ENCODE measurements around the gene SELE. TPM values are rescaled to one million over a fixed set of nuclear protein-coding genes. Genes with fewer than 3 reads are reported as not detected.

The SELE gene
- total RNA-seq, 2 experiments from 2014 or later, result not detected

DNA sequence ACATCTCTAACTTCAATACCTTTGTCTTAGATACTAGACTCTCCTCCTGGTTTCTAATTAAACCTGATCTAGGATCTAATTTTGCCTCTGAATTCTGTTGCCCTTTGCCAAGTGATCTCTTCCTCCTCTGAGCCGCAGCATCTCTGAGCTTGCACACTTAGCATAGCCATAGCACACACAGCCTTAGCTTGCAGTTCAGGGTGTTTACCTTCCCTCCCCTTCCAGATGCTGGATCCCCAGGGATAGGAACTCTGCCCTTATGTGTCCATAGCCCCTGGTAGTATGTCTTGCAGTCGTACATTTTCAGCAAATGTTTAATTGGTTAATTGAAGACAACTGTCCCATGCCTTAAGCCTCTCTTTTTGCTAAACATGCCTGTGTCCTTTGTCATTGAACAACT, 52.7 kb downstream of the SELE start:
- Mint-ChIP-seq H3K4me3 (peak overlapping the region; percentile 48), H3K4me1 (ENCODE audit: low read depth) (peaks cover 53% of the 10 kb centered on the region), H3K36me3 (ENCODE audit: low read depth) (no peaks in the 10 kb centered on the region), H3K27me3 (no peaks in the 10 kb centered on the region), H3K27ac (peak overlapping the region; percentile 92), H3K9me3 (no peaks in the 10 kb centered on the region)
- TF ChIP-seq, protein P1, sequence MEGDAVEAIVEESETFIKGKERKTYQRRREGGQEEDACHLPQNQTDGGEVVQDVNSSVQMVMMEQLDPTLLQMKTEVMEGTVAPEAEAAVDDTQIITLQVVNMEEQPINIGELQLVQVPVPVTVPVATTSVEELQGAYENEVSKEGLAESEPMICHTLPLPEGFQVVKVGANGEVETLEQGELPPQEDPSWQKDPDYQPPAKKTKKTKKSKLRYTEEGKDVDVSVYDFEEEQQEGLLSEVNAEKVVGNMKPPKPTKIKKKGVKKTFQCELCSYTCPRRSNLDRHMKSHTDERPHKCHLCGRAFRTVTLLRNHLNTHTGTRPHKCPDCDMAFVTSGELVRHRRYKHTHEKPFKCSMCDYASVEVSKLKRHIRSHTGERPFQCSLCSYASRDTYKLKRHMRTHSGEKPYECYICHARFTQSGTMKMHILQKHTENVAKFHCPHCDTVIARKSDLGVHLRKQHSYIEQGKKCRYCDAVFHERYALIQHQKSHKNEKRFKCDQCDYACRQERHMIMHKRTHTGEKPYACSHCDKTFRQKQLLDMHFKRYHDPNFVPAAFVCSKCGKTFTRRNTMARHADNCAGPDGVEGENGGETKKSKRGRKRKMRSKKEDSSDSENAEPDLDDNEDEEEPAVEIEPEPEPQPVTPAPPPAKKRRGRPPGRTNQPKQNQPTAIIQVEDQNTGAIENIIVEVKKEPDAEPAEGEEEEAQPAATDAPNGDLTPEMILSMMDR (IDR thresholded peaks at IDR 0.05), result no peak
- DNase-seq, result no peak
- CTCF ChIA-PET, result interaction anchor here (0.9 to 4.7 kb wide), 8 partner anchors 10 to 95 kb away, joined by 3 to 24 read pairs (median 7); partner anchors contain the start of gene F5
- intact Hi-C loops (cut with micrococcal nuclease), result loop anchor here (2.0 kb wide), 1 partner anchor 14 kb away; no protein-coding TSS in a partner anchor
- POLR2A ChIA-PET, result interaction anchor here (0.8 to 3.5 kb wide), 4 partner anchors 9 to 47 kb away, joined by 3 to 19 read pairs (median 8); no protein-coding TSS in a partner anchor
- peak; percentile 5 for ATAC-seq

DNA sequence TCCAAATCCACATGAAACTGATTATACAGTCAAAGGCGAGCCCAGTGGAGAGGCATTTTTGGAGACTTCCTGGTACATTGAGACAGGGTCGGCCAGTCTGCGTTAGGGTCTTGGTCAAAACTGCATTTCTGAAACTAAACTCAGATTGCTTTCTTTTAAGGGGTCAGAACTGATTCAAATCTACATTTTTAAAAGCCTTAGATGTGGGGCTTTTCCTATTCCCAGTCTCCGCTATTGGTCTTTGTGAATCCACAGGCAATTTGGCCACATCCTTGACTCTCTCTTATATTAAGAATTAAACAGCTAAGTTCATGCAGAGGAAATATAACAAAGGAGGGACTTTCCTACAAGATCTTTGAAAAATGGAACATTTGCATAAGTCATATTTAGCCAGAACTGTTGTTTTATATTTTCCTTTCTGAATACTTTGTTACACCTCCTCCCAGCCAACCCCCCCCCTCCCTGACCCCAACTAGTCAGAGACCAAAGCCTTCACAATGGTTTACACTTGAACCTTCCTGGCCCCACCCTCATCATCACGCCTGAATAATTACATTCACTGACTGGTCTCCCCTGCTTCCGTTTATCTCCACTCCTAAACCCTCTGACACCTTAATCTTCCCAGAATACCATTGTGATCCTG, 53.4 kb downstream of the SELE start:
- peak overlapping the region; percentile 92 for H3K27ac Mint-ChIP-seq
- H3K4me1 Mint-ChIP-seq (ENCODE audit: low read depth), result peaks cover 59% of the 10 kb centered on the region
- TF ChIP-seq, protein P1 (IDR thresholded peaks at IDR 0.05), result no peak
- peak overlapping the region; percentile 48 for H3K4me3 Mint-ChIP-seq
- CTCF ChIA-PET, result interaction anchor here (1.2 to 4.7 kb wide), 8 partner anchors 10 to 79 kb away, joined by 3 to 24 read pairs (median 4); no protein-coding TSS in a partner anchor
- DNase-seq (peak; percentile 83), ATAC-seq (peak; percentile 85)
- no peaks in the 10 kb centered on the region for H3K36me3 Mint-ChIP-seq (ENCODE audit: low read depth)
- no peaks in the 10 kb centered on the region for H3K27me3 Mint-ChIP-seq
- intact Hi-C loops (cut with micrococcal nuclease), result loop anchor here (2.0 kb wide), 1 partner anchor 14 kb away; no protein-coding TSS in a partner anchor
- H3K9me3 Mint-ChIP-seq, result no peaks in the 10 kb centered on the region
- POLR2A ChIA-PET, result interaction anchor here (0.8 to 3.5 kb wide), 3 partner anchors 10 to 46 kb away, joined by 3 to 19 read pairs (median 12); no protein-coding TSS in a partner anchor

DNA sequence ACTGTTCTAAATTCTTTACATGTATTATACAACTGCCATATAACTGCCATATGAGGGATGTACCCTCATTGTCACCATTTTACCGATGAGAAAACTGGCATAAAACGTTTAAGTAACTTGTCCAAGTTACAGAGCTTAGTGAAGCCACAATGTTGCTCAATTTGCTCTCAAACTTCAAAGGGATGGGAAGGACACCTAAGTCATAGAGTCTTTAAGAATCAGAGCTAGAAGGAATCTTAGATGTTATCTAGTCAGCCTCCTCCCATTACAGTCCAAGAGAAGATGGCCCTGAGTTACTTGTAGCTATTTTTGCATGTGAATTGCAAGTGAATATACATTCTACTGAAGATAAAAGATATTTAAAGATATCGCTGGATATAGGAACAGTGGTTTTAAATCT, 54.2 kb downstream of the SELE start:
- intact Hi-C loops (cut with micrococcal nuclease), result loop anchor here (2.0 kb wide), 1 partner anchor 15 kb away; no protein-coding TSS in a partner anchor
- Mint-ChIP-seq H3K9me3 (no peaks in the 10 kb centered on the region), H3K4me3 (no peak overlapping the region), H3K36me3 (ENCODE audit: low read depth) (no peaks in the 10 kb centered on the region), H3K4me1 (ENCODE audit: low read depth) (peaks cover 60% of the 10 kb centered on the region), H3K27me3 (no peaks in the 10 kb centered on the region), H3K27ac (peak overlapping the region; percentile 92)
- no peak for ATAC-seq
- POLR2A ChIA-PET, result interaction anchor here (1.3 to 3.1 kb wide), 2 partner anchors 9 to 10 kb away, joined by 4 to 12 read pairs; no protein-coding TSS in a partner anchor
- DNase-seq, result no peak
- CTCF ChIA-PET, result interaction anchor here (1.2 to 5.3 kb wide), 5 partner anchors 11 to 78 kb away, joined by 3 to 24 read pairs (median 8); no protein-coding TSS in a partner anchor
- TF ChIP-seq, protein P1 (IDR thresholded peaks at IDR 0.05), result no peak

DNA sequence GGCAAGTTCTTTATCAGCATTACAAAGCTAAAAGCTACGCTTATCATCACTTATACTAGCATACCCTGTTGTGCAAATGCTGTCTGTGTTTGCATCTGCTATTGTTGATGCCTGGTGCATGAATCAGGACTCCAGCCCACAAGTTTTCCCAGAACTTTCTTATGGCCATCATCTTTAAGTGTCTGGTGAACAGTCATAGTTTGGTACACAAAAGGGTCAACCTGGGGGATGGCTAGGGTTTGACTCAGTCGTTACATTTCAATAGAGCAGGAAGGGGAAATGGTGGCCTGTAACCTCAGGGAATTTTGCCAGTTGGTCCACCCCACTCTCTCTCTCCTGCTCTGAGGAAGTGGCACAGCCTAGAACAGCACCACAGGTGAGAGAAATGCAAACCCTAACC, 57.9 kb downstream of the SELE start:
- Mint-ChIP-seq H3K36me3 (ENCODE audit: low read depth) (peaks cover 6% of the 10 kb centered on the region), H3K27ac (peak overlapping the region; percentile 69), H3K4me1 (ENCODE audit: low read depth) (peaks cover 47% of the 10 kb centered on the region), H3K4me3 (no peak overlapping the region), H3K9me3 (peaks cover 13% of the 10 kb centered on the region), H3K27me3 (no peaks in the 10 kb centered on the region)
- DNase-seq (no peak), ATAC-seq (no peak)
- intact Hi-C loops (cut with micrococcal nuclease), result no loop called here
- CTCF ChIA-PET, result interaction anchor here (1.1 to 5.3 kb wide), 6 partner anchors 16 to 90 kb away, joined by 3 to 21 read pairs (median 5); partner anchors contain the start of gene F5
- TF ChIP-seq, protein P1 (IDR thresholded peaks at IDR 0.05), result no peak
- POLR2A ChIA-PET, result interaction anchor here (1.2 kb wide), 2 partner anchors 13 to 34 kb away, joined by 3 to 4 read pairs; no protein-coding TSS in a partner anchor

Other genes starting within 250 kb of the SELE start
- gene SLC19A2, start 248.1 kb downstream of the SELE start, total RNA-seq, result 1 to 10 TPM; 5.7 to 6.4 TPM
- gene F5, start 147.6 kb downstream of the SELE start, total RNA-seq, result 10 to 100 TPM; 20.7 to 23.3 TPM
- gene SELP, start 104.0 kb downstream of the SELE start, total RNA-seq, result under 1 TPM; 0.50 to 0.81 TPM
- 100 to 1,000 TPM; 105 to 110 TPM for gene SELL, start 22.5 kb downstream of the SELE start, total RNA-seq
- 10 to 100 TPM in 1 of 2 experiments, 1 to 10 TPM in 1; 8.7 to 10.8 TPM for gene METTL18, start 60.8 kb upstream of the SELE start, total RNA-seq
- gene SCYL3, start 159.8 kb upstream of the SELE start, total RNA-seq, result 1 to 10 TPM; 7.7 to 8.4 TPM